ENCODE measurements around the gene SYMPK.

SYMPK gene

DNA sequence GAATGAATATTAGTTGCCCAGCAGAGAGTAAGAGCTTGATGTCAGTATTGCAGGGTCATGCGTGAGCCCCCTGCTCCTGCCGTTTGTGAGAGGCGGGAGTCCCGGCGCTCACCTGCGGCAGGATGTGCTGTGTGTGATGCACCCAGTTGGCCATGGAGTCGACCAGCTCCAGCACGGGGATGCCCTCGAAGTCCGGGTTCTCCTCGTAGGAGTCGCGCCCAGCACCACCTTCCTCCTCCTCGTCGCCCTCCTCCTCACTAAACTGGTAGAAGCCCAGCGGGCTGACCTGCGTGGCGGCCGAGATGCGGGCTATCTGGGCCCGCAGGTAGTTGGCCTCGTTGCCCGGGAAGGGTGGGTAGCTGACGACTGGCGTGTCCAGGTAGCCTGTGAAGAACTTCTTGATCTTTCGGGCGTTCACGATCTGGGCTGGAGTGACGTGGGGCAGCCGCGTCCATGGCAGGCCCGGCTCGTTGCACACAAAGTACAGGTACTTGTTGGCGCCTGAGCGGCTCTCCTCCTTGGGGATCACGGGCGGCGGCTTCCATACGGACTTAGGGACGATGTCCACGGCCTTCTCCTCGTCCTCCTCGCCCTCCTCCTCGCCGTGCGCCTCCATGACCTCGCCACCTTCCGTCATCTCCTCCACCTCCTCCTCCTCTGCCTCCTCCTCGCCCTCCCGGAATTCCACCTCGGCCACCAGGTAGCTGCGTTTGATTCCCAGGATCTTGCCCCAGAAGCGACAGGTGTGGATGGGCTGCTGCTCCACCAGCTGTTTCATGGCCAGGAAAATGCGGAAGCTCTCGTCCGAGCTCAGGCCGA lies 58.6 kb downstream of the SYMPK start:
- TF ChIP-seq TSHZ2 (CRISPR knock-in tag; IDR thresholded peaks at IDR 0.05) = no peak
- TF ChIP-seq GLIS3 (CRISPR knock-in tag; IDR thresholded peaks at IDR 0.05) = no peak
- TF ChIP-seq, protein P1, sequence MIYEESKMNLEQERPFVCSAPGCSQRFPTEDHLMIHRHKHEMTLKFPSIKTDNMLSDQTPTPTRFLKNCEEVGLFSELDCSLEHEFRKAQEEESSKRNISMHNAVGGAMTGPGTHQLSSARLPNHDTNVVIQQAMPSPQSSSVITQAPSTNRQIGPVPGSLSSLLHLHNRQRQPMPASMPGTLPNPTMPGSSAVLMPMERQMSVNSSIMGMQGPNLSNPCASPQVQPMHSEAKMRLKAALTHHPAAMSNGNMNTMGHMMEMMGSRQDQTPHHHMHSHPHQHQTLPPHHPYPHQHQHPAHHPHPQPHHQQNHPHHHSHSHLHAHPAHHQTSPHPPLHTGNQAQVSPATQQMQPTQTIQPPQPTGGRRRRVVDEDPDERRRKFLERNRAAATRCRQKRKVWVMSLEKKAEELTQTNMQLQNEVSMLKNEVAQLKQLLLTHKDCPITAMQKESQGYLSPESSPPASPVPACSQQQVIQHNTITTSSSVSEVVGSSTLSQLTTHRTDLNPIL (CRISPR knock-in tag; IDR thresholded peaks at IDR 0.05; ENCODE audit: low read depth) = no peak
- no peak for TF ChIP-seq ZNF70 (CRISPR knock-in tag; IDR thresholded peaks at IDR 0.05)
- TF ChIP-seq TOX (CRISPR knock-in tag; IDR thresholded peaks at IDR 0.05; ENCODE audit: borderline replicate concordance) = no peak
- TF ChIP-seq, protein P2, sequence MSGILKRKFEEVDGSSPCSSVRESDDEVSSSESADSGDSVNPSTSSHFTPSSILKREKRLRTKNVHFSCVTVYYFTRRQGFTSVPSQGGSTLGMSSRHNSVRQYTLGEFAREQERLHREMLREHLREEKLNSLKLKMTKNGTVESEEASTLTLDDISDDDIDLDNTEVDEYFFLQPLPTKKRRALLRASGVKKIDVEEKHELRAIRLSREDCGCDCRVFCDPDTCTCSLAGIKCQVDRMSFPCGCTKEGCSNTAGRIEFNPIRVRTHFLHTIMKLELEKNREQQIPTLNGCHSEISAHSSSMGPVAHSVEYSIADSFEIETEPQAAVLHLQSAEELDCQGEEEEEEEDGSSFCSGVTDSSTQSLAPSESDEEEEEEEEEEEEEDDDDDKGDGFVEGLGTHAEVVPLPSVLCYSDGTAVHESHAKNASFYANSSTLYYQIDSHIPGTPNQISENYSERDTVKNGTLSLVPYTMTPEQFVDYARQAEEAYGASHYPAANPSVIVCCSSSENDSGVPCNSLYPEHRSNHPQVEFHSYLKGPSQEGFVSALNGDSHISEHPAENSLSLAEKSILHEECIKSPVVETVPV (CRISPR knock-in tag; IDR thresholded peaks at IDR 0.05) = no peak
- no peak for TF ChIP-seq SNAI2 (CRISPR knock-in tag; IDR thresholded peaks at IDR 0.05)
- no peak for TF ChIP-seq ZFP3 (CRISPR knock-in tag; IDR thresholded peaks at IDR 0.05)
- TF ChIP-seq ESRRG (CRISPR knock-in tag; IDR thresholded peaks at IDR 0.05) = no peak
- TF ChIP-seq BACH2 (CRISPR knock-in tag; IDR thresholded peaks at IDR 0.05; ENCODE audit: borderline replicate concordance) = no peak
- TF ChIP-seq OSR1 (CRISPR knock-in tag; IDR thresholded peaks at IDR 0.05) = no peak
- TF ChIP-seq CSDC2 (CRISPR knock-in tag; IDR thresholded peaks at IDR 0.05) = no peak
- no peak for TF ChIP-seq ZNF565 (CRISPR knock-in tag; conservative IDR thresholded peaks at IDR 0.05; ENCODE audit: low read depth)
- no peak for TF ChIP-seq PPARA (CRISPR knock-in tag; IDR thresholded peaks at IDR 0.05; ENCODE audit: borderline replicate concordance)
- TF ChIP-seq TCF4 (CRISPR knock-in tag; IDR thresholded peaks at IDR 0.05; ENCODE audit: borderline replicate concordance) = no peak
- TF ChIP-seq ISL1 (CRISPR knock-in tag; IDR thresholded peaks at IDR 0.05) = no peak
- no peak for TF ChIP-seq ZFP30 (CRISPR knock-in tag; IDR thresholded peaks at IDR 0.05)
- TF ChIP-seq ZNF8 (CRISPR knock-in tag; IDR thresholded peaks at IDR 0.05) = no peak
- ATAC-seq = no peak

DNA sequence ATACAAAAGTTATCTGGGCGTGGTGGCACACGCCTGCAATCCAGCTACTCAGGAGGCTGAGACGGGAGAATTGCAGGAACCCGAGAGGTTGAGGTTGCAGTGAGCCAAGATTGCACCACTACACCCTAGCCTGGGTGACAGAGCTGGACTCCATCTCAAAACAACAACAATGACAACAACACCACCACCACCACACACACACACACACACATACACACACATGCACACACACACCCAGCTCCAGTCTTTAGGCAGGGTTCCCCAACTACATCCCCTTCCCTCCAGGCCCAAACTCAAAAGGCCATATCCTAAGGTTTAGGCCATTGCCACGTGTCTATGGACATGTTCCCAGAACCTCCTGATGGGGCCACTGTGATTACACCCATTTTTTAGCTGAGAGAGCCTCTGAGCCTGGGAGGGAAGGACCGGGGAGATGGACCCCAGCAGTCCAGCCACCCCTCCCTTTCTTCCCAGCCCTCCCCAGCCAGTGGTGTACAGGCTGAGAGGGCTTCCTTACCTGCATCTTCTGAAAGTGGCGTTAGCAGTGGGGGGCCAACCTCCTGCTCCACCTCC lies 61.3 kb downstream of the SYMPK start:
- TF ChIP-seq RARB (CRISPR knock-in tag; IDR thresholded peaks at IDR 0.05) (no peak), ZC3H10 (CRISPR knock-in tag; IDR thresholded peaks at IDR 0.05) (no peak), ZNF70 (CRISPR knock-in tag; IDR thresholded peaks at IDR 0.05) (no peak), ZFP30 (CRISPR knock-in tag; IDR thresholded peaks at IDR 0.05) (no peak), GLIS3 (CRISPR knock-in tag; IDR thresholded peaks at IDR 0.05) (no peak), CSDC2 (CRISPR knock-in tag; IDR thresholded peaks at IDR 0.05) (no peak), ZFP3 (CRISPR knock-in tag; IDR thresholded peaks at IDR 0.05) (no peak), PPARA (CRISPR knock-in tag; IDR thresholded peaks at IDR 0.05; ENCODE audit: borderline replicate concordance) (no peak), BACH2 (CRISPR knock-in tag; IDR thresholded peaks at IDR 0.05; ENCODE audit: borderline replicate concordance) (no peak), ZNF565 (CRISPR knock-in tag; conservative IDR thresholded peaks at IDR 0.05; ENCODE audit: low read depth) (no peak), ZNF8 (CRISPR knock-in tag; IDR thresholded peaks at IDR 0.05) (no peak), ARNTL (CRISPR knock-in tag; IDR thresholded peaks at IDR 0.05; ENCODE audit: borderline replicate concordance, low read depth) (no peak), OSR1 (CRISPR knock-in tag; IDR thresholded peaks at IDR 0.05) (no peak), ISL1 (CRISPR knock-in tag; IDR thresholded peaks at IDR 0.05) (no peak), TOX (CRISPR knock-in tag; IDR thresholded peaks at IDR 0.05; ENCODE audit: borderline replicate concordance) (no peak), TCF4 (CRISPR knock-in tag; IDR thresholded peaks at IDR 0.05; ENCODE audit: borderline replicate concordance) (no peak)
- TF ChIP-seq, protein P3, sequence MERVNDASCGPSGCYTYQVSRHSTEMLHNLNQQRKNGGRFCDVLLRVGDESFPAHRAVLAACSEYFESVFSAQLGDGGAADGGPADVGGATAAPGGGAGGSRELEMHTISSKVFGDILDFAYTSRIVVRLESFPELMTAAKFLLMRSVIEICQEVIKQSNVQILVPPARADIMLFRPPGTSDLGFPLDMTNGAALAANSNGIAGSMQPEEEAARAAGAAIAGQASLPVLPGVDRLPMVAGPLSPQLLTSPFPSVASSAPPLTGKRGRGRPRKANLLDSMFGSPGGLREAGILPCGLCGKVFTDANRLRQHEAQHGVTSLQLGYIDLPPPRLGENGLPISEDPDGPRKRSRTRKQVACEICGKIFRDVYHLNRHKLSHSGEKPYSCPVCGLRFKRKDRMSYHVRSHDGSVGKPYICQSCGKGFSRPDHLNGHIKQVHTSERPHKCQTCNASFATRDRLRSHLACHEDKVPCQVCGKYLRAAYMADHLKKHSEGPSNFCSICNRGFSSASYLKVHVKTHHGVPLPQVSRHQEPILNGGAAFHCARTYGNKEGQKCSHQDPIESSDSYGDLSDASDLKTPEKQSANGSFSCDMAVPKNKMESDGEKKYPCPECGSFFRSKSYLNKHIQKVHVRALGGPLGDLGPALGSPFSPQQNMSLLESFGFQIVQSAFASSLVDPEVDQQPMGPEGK (CRISPR knock-in tag; IDR thresholded peaks at IDR 0.05; ENCODE audit: borderline replicate concordance) = no peak
- TF ChIP-seq, protein P4, sequence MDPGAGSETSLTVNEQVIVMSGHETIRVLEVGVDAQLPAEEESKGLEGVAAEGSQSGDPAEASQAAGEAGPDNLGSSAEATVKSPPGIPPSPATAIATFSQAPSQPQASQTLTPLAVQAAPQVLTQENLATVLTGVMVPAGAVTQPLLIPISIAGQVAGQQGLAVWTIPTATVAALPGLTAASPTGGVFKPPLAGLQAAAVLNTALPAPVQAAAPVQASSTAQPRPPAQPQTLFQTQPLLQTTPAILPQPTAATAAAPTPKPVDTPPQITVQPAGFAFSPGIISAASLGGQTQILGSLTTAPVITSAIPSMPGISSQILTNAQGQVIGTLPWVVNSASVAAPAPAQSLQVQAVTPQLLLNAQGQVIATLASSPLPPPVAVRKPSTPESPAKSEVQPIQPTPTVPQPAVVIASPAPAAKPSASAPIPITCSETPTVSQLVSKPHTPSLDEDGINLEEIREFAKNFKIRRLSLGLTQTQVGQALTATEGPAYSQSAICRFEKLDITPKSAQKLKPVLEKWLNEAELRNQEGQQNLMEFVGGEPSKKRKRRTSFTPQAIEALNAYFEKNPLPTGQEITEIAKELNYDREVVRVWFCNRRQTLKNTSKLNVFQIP (CRISPR knock-in tag; IDR thresholded peaks at IDR 0.05; ENCODE audit: borderline replicate concordance, low read depth) = no peak
- TF ChIP-seq, protein P1 (CRISPR knock-in tag; IDR thresholded peaks at IDR 0.05; ENCODE audit: low read depth) = no peak
- no peak for ATAC-seq
